ENCODE results near the gene UGP2.

The UGP2 gene

GRCh38 chr2:63870679-63871078 is 29.0 kb downstream of the UGP2 start:
- Histone ChIP-seq H3K27me3 (ENCODE audit: low read depth, low read length) (no peaks in the 10 kb centered on the region), H3K4me1 (ENCODE audit: control insufficient read depth in 1 of 2, insufficient read depth in 2 of 2, low read length in 2 of 2) (peaks cover 5% of the 10 kb centered on the region in 2 donors), H3K36me3 (ENCODE audit: control insufficient read depth in 1 of 2, insufficient read depth in 2 of 2, low read length in 2 of 2) (peaks cover 0 to 17% of the 10 kb centered on the region in 2 donors), H3K4me3 (ENCODE audit: low read depth in 1 of 2, low read length in 2 of 2) (no peak overlapping the region), H3K9me3 (ENCODE audit: control insufficient read depth in 1 of 2, low read length in 2 of 2) (no peaks in the 10 kb centered on the region), H3K27ac (ENCODE audit: low read length) (no peak overlapping the region)

DNA sequence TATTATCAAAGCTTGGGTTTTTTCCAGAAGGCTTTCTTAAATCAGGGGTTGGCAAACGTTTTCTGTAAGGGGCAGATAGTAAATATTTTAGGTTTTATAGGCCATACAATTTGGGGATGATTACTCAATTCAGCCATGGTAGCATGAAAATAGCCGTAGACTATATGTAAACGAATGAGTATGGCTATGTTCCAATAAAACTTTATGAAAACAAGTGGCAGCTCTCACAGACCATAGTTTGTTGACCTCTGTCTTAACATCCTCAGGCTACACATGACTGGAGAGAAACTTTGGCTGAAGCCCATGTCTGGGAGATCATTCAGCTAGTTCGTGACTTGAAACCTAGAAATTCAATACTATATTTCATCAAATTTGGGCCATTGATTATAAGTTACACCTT is 30.2 kb downstream of the UGP2 start:
- peaks cover 0 to 17% of the 10 kb centered on the region in 2 donors for H3K36me3 ChIP-seq (ENCODE audit: control insufficient read depth in 1 of 2, insufficient read depth in 2 of 2, low read length in 2 of 2)
- no peaks in the 10 kb centered on the region for H3K27me3 ChIP-seq (ENCODE audit: low read depth, low read length)
- H3K27ac ChIP-seq (ENCODE audit: low read length) = no peak overlapping the region
- peaks cover 0 to 5% of the 10 kb centered on the region in 2 donors for H3K4me1 ChIP-seq (ENCODE audit: control insufficient read depth in 1 of 2, insufficient read depth in 2 of 2, low read length in 2 of 2)
- H3K9me3 ChIP-seq (ENCODE audit: control insufficient read depth in 1 of 2, low read length in 2 of 2) = no peaks in the 10 kb centered on the region
- no peak overlapping the region for H3K4me3 ChIP-seq (ENCODE audit: low read depth in 1 of 2, low read length in 2 of 2)

DNA sequence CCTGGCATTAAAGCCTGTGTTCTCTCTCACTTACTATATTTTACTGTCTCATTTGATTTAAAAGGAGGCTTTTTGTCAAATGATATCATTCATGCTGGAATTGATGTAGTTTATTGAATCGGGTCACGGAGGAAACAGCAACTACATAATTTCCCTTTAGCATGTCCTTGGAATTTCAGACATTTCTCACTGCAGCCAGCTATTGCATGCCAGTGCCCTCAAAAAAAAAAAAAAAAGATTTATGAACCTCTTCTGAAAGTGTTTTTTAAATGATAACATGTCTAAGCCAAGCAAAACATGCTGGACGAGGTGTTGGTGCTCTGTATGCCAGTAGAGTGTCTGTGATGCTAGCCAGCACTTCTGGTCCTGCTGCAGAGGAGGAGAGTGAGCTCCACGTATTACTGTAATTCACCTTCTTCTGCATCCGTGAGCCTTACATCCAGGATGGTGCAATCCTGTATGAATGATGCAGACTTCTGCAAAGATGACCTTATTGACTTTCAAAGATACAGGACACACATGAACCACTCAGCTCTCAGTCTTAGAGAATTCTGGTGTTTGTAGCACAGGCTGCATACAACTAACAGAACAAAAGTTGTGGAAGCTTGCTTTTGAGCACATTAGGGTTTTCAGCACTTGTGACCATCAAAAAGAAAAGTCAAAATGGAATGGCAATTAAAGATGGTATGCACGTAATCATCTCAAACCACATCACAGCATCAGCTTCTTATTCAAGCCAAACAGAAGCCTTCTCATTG is 31.1 kb downstream of the UGP2 start:
- H3K4me1 ChIP-seq (ENCODE audit: control insufficient read depth in 1 of 2, insufficient read depth in 2 of 2, low read length in 2 of 2) = peaks cover 0 to 5% of the 10 kb centered on the region in 2 donors
- no peak overlapping the region for H3K4me3 ChIP-seq (ENCODE audit: low read depth in 1 of 2, low read length in 2 of 2)
- no peaks in the 10 kb centered on the region for H3K27me3 ChIP-seq (ENCODE audit: low read depth, low read length)
- H3K9me3 ChIP-seq (ENCODE audit: control insufficient read depth in 1 of 2, low read length in 2 of 2) = no peaks in the 10 kb centered on the region
- H3K36me3 ChIP-seq (ENCODE audit: control insufficient read depth in 1 of 2, insufficient read depth in 2 of 2, low read length in 2 of 2) = peaks cover 0 to 17% of the 10 kb centered on the region in 2 donors
- no peak overlapping the region for H3K27ac ChIP-seq (ENCODE audit: low read length)

GRCh38 chr2:63874204-63875130 is 32.8 kb downstream of the UGP2 start:
- no peaks in the 10 kb centered on the region for H3K9me3 ChIP-seq (ENCODE audit: control insufficient read depth in 1 of 2, low read length in 2 of 2)
- H3K27ac ChIP-seq (ENCODE audit: low read length) = no peak overlapping the region
- H3K4me3 ChIP-seq (ENCODE audit: low read depth in 1 of 2, low read length in 2 of 2) = no peak overlapping the region
- H3K27me3 ChIP-seq (ENCODE audit: low read depth, low read length) = no peaks in the 10 kb centered on the region
- peaks cover 0 to 17% of the 10 kb centered on the region in 2 donors for H3K36me3 ChIP-seq (ENCODE audit: control insufficient read depth in 1 of 2, insufficient read depth in 2 of 2, low read length in 2 of 2)
- H3K4me1 ChIP-seq (ENCODE audit: control insufficient read depth in 1 of 2, insufficient read depth in 2 of 2, low read length in 2 of 2) = peaks cover 0 to 5% of the 10 kb centered on the region in 2 donors

- no peaks in the 10 kb centered on the region for H3K27me3 ChIP-seq (ENCODE audit: low read depth, low read length)
- no peak overlapping the region for H3K27ac ChIP-seq (ENCODE audit: low read length)
- peaks cover 0 to 5% of the 10 kb centered on the region in 2 donors for H3K4me1 ChIP-seq (ENCODE audit: control insufficient read depth in 1 of 2, insufficient read depth in 2 of 2, low read length in 2 of 2)
- H3K4me3 ChIP-seq (ENCODE audit: low read depth in 1 of 2, low read length in 2 of 2) = no peak overlapping the region
- H3K9me3 ChIP-seq (ENCODE audit: control insufficient read depth in 1 of 2, low read length in 2 of 2) = no peaks in the 10 kb centered on the region
- H3K36me3 ChIP-seq (ENCODE audit: control insufficient read depth in 1 of 2, insufficient read depth in 2 of 2, low read length in 2 of 2) = peaks cover 0 to 17% of the 10 kb centered on the region in 2 donors
These were observed 33.4 kb downstream of the UGP2 start for GRCh38 chr2:63875131-63875527.

- peaks cover 0 to 5% of the 10 kb centered on the region in 2 donors for H3K4me1 ChIP-seq (ENCODE audit: control insufficient read depth in 1 of 2, insufficient read depth in 2 of 2, low read length in 2 of 2)
- H3K36me3 ChIP-seq (ENCODE audit: control insufficient read depth in 1 of 2, insufficient read depth in 2 of 2, low read length in 2 of 2) = peaks cover 0 to 17% of the 10 kb centered on the region in 2 donors
- no peak overlapping the region for H3K27ac ChIP-seq (ENCODE audit: low read length)
- no peaks in the 10 kb centered on the region for H3K9me3 ChIP-seq (ENCODE audit: control insufficient read depth in 1 of 2, low read length in 2 of 2)
- H3K4me3 ChIP-seq (ENCODE audit: low read depth in 1 of 2, low read length in 2 of 2) = no peak overlapping the region
- no peaks in the 10 kb centered on the region for H3K27me3 ChIP-seq (ENCODE audit: low read depth, low read length)
These were observed 34.0 kb downstream of the UGP2 start for GRCh38 chr2:63875559-63876245.

DNA sequence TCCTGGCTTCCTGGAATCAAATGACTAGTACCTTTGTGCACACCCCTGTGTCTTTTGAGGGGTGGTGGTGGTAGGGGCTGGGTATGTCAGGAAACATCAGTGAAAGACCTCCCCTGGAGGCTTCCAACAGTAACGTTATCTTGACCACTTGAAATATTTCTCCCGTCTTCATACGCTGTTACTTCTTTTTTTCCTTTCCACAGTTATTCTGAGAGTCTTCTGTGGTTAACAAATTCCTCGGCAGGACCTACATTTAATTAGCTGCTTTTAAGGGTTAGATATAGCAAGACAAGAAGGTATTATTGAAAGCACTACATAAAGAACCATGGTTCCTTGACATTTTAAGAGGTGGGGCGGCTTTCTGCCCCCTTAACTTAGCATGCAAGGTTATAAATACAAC is 34.6 kb downstream of the UGP2 start:
- H3K4me3 ChIP-seq (ENCODE audit: low read depth in 1 of 2, low read length in 2 of 2) = no peak overlapping the region
- H3K36me3 ChIP-seq (ENCODE audit: control insufficient read depth in 1 of 2, insufficient read depth in 2 of 2, low read length in 2 of 2) = peaks cover 0 to 17% of the 10 kb centered on the region in 2 donors
- no peaks in the 10 kb centered on the region for H3K27me3 ChIP-seq (ENCODE audit: low read depth, low read length)
- H3K4me1 ChIP-seq (ENCODE audit: control insufficient read depth in 1 of 2, insufficient read depth in 2 of 2, low read length in 2 of 2) = peaks cover 0 to 5% of the 10 kb centered on the region in 2 donors
- no peaks in the 10 kb centered on the region for H3K9me3 ChIP-seq (ENCODE audit: control insufficient read depth in 1 of 2, low read length in 2 of 2)
- no peak overlapping the region for H3K27ac ChIP-seq (ENCODE audit: low read length)

GRCh38 chr2:63878486-63878885 is 36.8 kb downstream of the UGP2 start:
- Histone ChIP-seq H3K9me3 (ENCODE audit: control insufficient read depth in 1 of 2, low read length in 2 of 2) (no peaks in the 10 kb centered on the region), H3K27ac (ENCODE audit: low read length) (no peak overlapping the region), H3K27me3 (ENCODE audit: low read depth, low read length) (no peaks in the 10 kb centered on the region), H3K4me3 (ENCODE audit: low read depth in 1 of 2, low read length in 2 of 2) (no peak overlapping the region), H3K4me1 (ENCODE audit: control insufficient read depth in 1 of 2, insufficient read depth in 2 of 2, low read length in 2 of 2) (no peaks in the 10 kb centered on the region), H3K36me3 (ENCODE audit: control insufficient read depth in 1 of 2, insufficient read depth in 2 of 2, low read length in 2 of 2) (peaks cover 9 to 25% of the 10 kb centered on the region in 2 donors)

DNA sequence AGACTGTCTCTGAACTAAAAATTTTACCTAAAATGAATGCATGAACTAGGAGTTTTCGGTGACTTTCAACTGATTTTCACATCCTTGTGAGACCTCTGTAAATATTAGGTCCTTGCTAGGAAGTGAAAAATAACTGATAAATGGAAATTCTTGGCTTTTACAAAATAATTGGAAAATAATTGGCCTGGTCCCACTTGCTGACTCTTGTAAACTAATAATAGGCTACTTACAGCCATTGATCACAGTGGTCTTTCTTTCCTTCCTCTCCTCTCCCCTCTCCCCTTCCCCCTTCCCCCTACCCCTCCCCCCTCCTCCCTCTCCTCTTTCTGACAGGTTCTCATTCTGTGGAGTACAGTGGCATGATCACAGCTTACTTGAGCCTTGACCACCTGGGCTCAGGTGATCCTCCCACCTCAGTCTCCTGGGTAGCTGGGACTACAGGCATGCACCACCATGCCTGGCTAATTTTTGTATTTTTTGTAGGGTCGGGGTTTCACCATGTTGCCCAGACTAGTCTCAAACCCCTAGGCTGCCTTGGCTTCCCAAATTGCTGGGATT is 38.3 kb downstream of the UGP2 start:
- Histone ChIP-seq H3K27ac (ENCODE audit: low read length) (no peak overlapping the region), H3K4me3 (ENCODE audit: low read depth in 1 of 2, low read length in 2 of 2) (no peak overlapping the region), H3K27me3 (ENCODE audit: low read depth, low read length) (no peaks in the 10 kb centered on the region), H3K36me3 (ENCODE audit: control insufficient read depth in 1 of 2, insufficient read depth in 2 of 2, low read length in 2 of 2) (peaks cover 19 to 21% of the 10 kb centered on the region in 2 donors), H3K9me3 (ENCODE audit: control insufficient read depth in 1 of 2, low read length in 2 of 2) (no peaks in the 10 kb centered on the region), H3K4me1 (ENCODE audit: control insufficient read depth in 1 of 2, insufficient read depth in 2 of 2, low read length in 2 of 2) (no peaks in the 10 kb centered on the region)

DNA sequence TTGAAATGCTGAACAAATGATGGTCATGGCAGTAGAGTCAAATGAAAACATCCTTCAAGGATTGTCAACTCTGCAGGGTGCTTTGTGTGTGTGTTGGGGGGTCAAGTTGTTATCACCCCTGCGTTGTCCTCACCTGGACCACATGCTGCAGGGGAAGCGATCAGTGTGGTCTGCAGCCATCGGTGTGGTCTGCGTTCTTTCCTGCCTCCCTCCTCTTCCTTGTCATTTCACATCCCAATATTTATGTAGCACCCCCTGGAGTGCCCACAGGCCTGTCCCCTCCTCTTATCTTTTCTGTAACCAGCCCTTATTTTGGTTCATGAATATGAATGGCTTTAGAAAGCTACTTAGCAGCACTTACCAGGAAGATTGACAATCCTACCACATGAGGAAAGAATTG is 38.9 kb downstream of the UGP2 start:
- Histone ChIP-seq H3K4me3 (ENCODE audit: low read depth in 1 of 2, low read length in 2 of 2) (no peak overlapping the region), H3K27me3 (ENCODE audit: low read depth, low read length) (no peaks in the 10 kb centered on the region), H3K27ac (ENCODE audit: low read length) (no peak overlapping the region), H3K9me3 (ENCODE audit: control insufficient read depth in 1 of 2, low read length in 2 of 2) (no peaks in the 10 kb centered on the region), H3K36me3 (ENCODE audit: control insufficient read depth in 1 of 2, insufficient read depth in 2 of 2, low read length in 2 of 2) (peaks cover 22 to 23% of the 10 kb centered on the region in 2 donors), H3K4me1 (ENCODE audit: control insufficient read depth in 1 of 2, insufficient read depth in 2 of 2, low read length in 2 of 2) (no peaks in the 10 kb centered on the region)

- H3K27ac ChIP-seq (ENCODE audit: low read length) = no peak overlapping the region
- H3K4me3 ChIP-seq (ENCODE audit: low read depth in 1 of 2, low read length in 2 of 2) = no peak overlapping the region
- peaks cover 24 to 25% of the 10 kb centered on the region in 2 donors for H3K36me3 ChIP-seq (ENCODE audit: control insufficient read depth in 1 of 2, insufficient read depth in 2 of 2, low read length in 2 of 2)
- H3K9me3 ChIP-seq (ENCODE audit: control insufficient read depth in 1 of 2, low read length in 2 of 2) = no peaks in the 10 kb centered on the region
- no peaks in the 10 kb centered on the region for H3K4me1 ChIP-seq (ENCODE audit: control insufficient read depth in 1 of 2, insufficient read depth in 2 of 2, low read length in 2 of 2)
- no peaks in the 10 kb centered on the region for H3K27me3 ChIP-seq (ENCODE audit: low read depth, low read length)
These were observed 39.5 kb downstream of the UGP2 start for GRCh38 chr2:63881205-63881604.

Measured in muscle layer of duodenum (tissue), 2 donors.